Activated T-helper 1 cell treated with Interleukin-2 at 50 U/mL for 16 hours (primary cell): ENCODE measurements around the gene CELF5.
"Not testable (repeated sequence)": the region's sequence is repeated elsewhere in the genome, so short reads cannot be mapped to it uniquely, and the experiment has no call there.

Source experiments
- DNase-seq: peaks from one replicate; pipeline ENCODE4 v3.0.0-alpha.2; 2020; ENCODE audit warnings: low read depth

Gene CELF5

GRCh38 chr19:3274245-3274941, 49.9 kb downstream of the CELF5 start:
- no peak for DNase-seq

- DNase-seq = no peak
Observed at GRCh38 chr19:3274942-3275582, 50.6 kb downstream of the CELF5 start.

GRCh38 chr19:3275583-3276340, 51.3 kb downstream of the CELF5 start:
- peak; percentile 79 for DNase-seq

- DNase-seq = peak; percentile 13
Observed at GRCh38 chr19:3276341-3276799, 51.9 kb downstream of the CELF5 start.

- no peak for DNase-seq
Observed at GRCh38 chr19:3277649-3278048, 53.2 kb downstream of the CELF5 start.

GRCh38 chr19:3278294-3278693, 53.8 kb downstream of the CELF5 start:
- no peak for DNase-seq

- no peak for DNase-seq
Observed at GRCh38 chr19:3278749-3279148, 54.3 kb downstream of the CELF5 start.

- no peak for DNase-seq
Observed at GRCh38 chr19:3279306-3279705, 54.8 kb downstream of the CELF5 start.

- DNase-seq = no peak
Observed at GRCh38 chr19:3281026-3281425, 56.6 kb downstream of the CELF5 start.

- DNase-seq = no peak
Observed at GRCh38 chr19:3282155-3282554, 57.7 kb downstream of the CELF5 start.

GRCh38 chr19:3282564-3282963, 58.1 kb downstream of the CELF5 start:
- DNase-seq = no peak

- no peak for DNase-seq
Observed at GRCh38 chr19:3283246-3283751, 58.8 kb downstream of the CELF5 start.

- no peak for DNase-seq
Observed at GRCh38 chr19:3283886-3284657, 59.6 kb downstream of the CELF5 start.

GRCh38 chr19:3284759-3285646, 60.5 kb downstream of the CELF5 start:
- DNase-seq = peak; percentile 35

- DNase-seq = peak; percentile 35
Observed at GRCh38 chr19:3285647-3286176, 61.3 kb downstream of the CELF5 start.

GRCh38 chr19:3287814-3288213, 63.4 kb downstream of the CELF5 start:
- no peak for DNase-seq

GRCh38 chr19:3288437-3288836, 64.0 kb downstream of the CELF5 start:
- DNase-seq = not testable (repeated sequence)

- no peak for DNase-seq
Observed at GRCh38 chr19:3289971-3290569, 65.6 kb downstream of the CELF5 start.

GRCh38 chr19:3290858-3291257, 66.4 kb downstream of the CELF5 start:
- not testable (repeated sequence) for DNase-seq

- DNase-seq = no peak
Observed at GRCh38 chr19:3291644-3292043, 67.2 kb downstream of the CELF5 start.
